Suprapubic skin (tissue), 4 donors: ENCODE results near the gene NTM. TPM values are rescaled to one million over a fixed set of nuclear protein-coding genes. Genes with fewer than 3 reads are reported as not detected.

Experiments used
- DNase-seq, 2 donors: peaks; one replicate each; pipeline ENCODE4 v3.0.0-alpha.2; 2019; ENCODE audit warnings: low spot score in 2 of 2
- H3K27ac ChIP-seq: fragments of 200-600 bp; sonication (generic); one replicate; pipeline ENCODE4 v1.5.1; 2019
- H3K27me3 ChIP-seq: fragments of 200-600 bp; sonication (generic); one replicate; pipeline ENCODE4 v1.5.1; 2019
- H3K36me3 ChIP-seq: fragments of 200-600 bp; sonication (generic); one replicate; pipeline ENCODE4 v1.5.1; 2019
- H3K4me1 ChIP-seq: fragments of 200-600 bp; sonication (generic); one replicate; pipeline ENCODE4 v1.5.1; 2019
- H3K4me3 ChIP-seq: fragments of 200-600 bp; sonication (generic); one replicate; pipeline ENCODE4 v1.5.1; 2019; ENCODE audit warnings: mild to moderate bottlenecking
- H3K9me3 ChIP-seq: fragments of 200-600 bp; sonication (generic); one replicate; pipeline ENCODE4 v1.5.1; 2019
- CTCF ChIP-seq, 2 donors: fragments of 200-600 bp in 1 of 2; fragments of 450-650 bp in 1 of 2; sonication (generic) in 1 of 2; IDR thresholded peaks; one replicate each; pipeline ENCODE4 v1.5.1; 2016 to 2019; ENCODE audit warnings: antibody characterized with exemption in 2 of 2, mild to moderate bottlenecking in 1 of 2, moderate library complexity in 1 of 2
- EP300 ChIP-seq: sonication (generic); formaldehyde crosslinking; IDR thresholded peaks from one replicate; pipeline ENCODE4 v1.6.1; 2017; ENCODE audit warnings: antibody characterized with exemption
- POLR2A ChIP-seq, 2 donors: fragments of 450-650 bp; IDR thresholded peaks; one replicate each; pipeline ENCODE4 v1.6.1; 2017; ENCODE audit warnings: antibody characterized with exemption in 2 of 2, mild to moderate bottlenecking in 2 of 2, moderate library complexity in 2 of 2
- POLR2AphosphoS5 ChIP-seq, 3 donors: sonication (generic); formaldehyde crosslinking; IDR thresholded peaks; one replicate each; pipeline ENCODE4 v1.6.1; 2017; ENCODE audit warnings: antibody characterized with exemption in 3 of 3
- WGBS: methylation state at CpG from one replicate; pipeline ENCODE4 v1.1.5; 2018; 5-methylcytosine and 5-hydroxymethylcytosine counted together
- total RNA-seq, 4 donors: library from RNA; depleted of rRNA; stranded (reverse); fragments of >200 nt; gene quantifications; one replicate each; pipeline ENCODE4 v1.1.0, GENCODE V29; 2016

Gene NTM
- total RNA-seq, 4 donors from 2014 or later: 0.19 to 19.1 (median 2.1) TPM

- TF ChIP-seq CTCF (IDR thresholded peaks at IDR 0.05) (no peak), POLR2AphosphoS5 (IDR thresholded peaks at IDR 0.05) (no peak)
- DNase-seq: no peak
- no peak overlapping the region for H3K4me3 ChIP-seq
- H3K27me3 ChIP-seq: peaks cover 19% of the 10 kb centered on the region
- H3K27ac ChIP-seq: no peak overlapping the region
- H3K9me3 ChIP-seq: no peaks in the 10 kb centered on the region
- 78% methylated on average over 6 of the region's 6 CpGs for WGBS
- no peaks in the 10 kb centered on the region for H3K4me1 ChIP-seq
- no peaks in the 10 kb centered on the region for H3K36me3 ChIP-seq
Observed at GRCh38 chr11:131463162-131463561, 92.7 kb downstream of the NTM start.

- no peak overlapping the region for H3K4me3 ChIP-seq
- no peaks in the 10 kb centered on the region for H3K36me3 ChIP-seq
- peaks cover 19% of the 10 kb centered on the region for H3K27me3 ChIP-seq
- no peak overlapping the region for H3K27ac ChIP-seq
- peaks cover 2% of the 10 kb centered on the region for H3K4me1 ChIP-seq
- no peak for TF ChIP-seq EP300
- no peak for TF ChIP-seq POLR2AphosphoS5 (IDR thresholded peaks at IDR 0.05)
- no peak for TF ChIP-seq CTCF (IDR thresholded peaks at IDR 0.05)
- TF ChIP-seq POLR2A (IDR thresholded peaks at IDR 0.05): no peak
- H3K9me3 ChIP-seq: no peaks in the 10 kb centered on the region
- WGBS: 22% methylated on average over 22 of the region's 23 CpGs
- DNase-seq: no peak
Observed at GRCh38 chr11:131463649-131464425, 93.4 kb downstream of the NTM start.

GRCh38 chr11:131464461-131464860 lies 94.0 kb downstream of the NTM start:
- no peak overlapping the region for H3K4me3 ChIP-seq
- H3K9me3 ChIP-seq: no peaks in the 10 kb centered on the region
- DNase-seq: no peak
- WGBS: 31% methylated on average over 9 of the region's 9 CpGs
- H3K27ac ChIP-seq: no peak overlapping the region
- H3K4me1 ChIP-seq: peaks cover 3% of the 10 kb centered on the region
- no peaks in the 10 kb centered on the region for H3K36me3 ChIP-seq
- TF ChIP-seq CTCF (IDR thresholded peaks at IDR 0.05) (no peak), POLR2AphosphoS5 (IDR thresholded peaks at IDR 0.05) (no peak), EP300 (no peak), POLR2A (IDR thresholded peaks at IDR 0.05) (no peak)
- H3K27me3 ChIP-seq: peaks cover 19% of the 10 kb centered on the region

- H3K4me3 ChIP-seq: no peak overlapping the region
Observed at GRCh38 chr11:131465039-131465438, 94.6 kb downstream of the NTM start.

GRCh38 chr11:131465746-131466145 lies 95.3 kb downstream of the NTM start:
- WGBS: 56% methylated on average over 4 of the region's 5 CpGs
- H3K4me3 ChIP-seq: no peak overlapping the region
- H3K27me3 ChIP-seq: peaks cover 23% of the 10 kb centered on the region
- H3K36me3 ChIP-seq: no peaks in the 10 kb centered on the region
- peaks cover 3% of the 10 kb centered on the region for H3K4me1 ChIP-seq
- DNase-seq: no peak
- TF ChIP-seq POLR2AphosphoS5 (IDR thresholded peaks at IDR 0.05): no peak
- no peak for TF ChIP-seq POLR2A (IDR thresholded peaks at IDR 0.05)
- TF ChIP-seq CTCF (IDR thresholded peaks at IDR 0.05): no peak
- TF ChIP-seq EP300: no peak
- no peak overlapping the region for H3K27ac ChIP-seq
- H3K9me3 ChIP-seq: no peaks in the 10 kb centered on the region

More at GRCh38 chr11:131465039-131465438, 94.6 kb downstream of the NTM start:
- no peak for DNase-seq
- no peak for TF ChIP-seq EP300
- TF ChIP-seq POLR2A (IDR thresholded peaks at IDR 0.05): no peak
- no peak for TF ChIP-seq POLR2AphosphoS5 (IDR thresholded peaks at IDR 0.05)
- H3K27me3 ChIP-seq: peaks cover 19% of the 10 kb centered on the region
- no peaks in the 10 kb centered on the region for H3K9me3 ChIP-seq
- H3K27ac ChIP-seq: no peak overlapping the region
- WGBS: 88% methylated on average over 4 of the region's 5 CpGs
- peaks cover 3% of the 10 kb centered on the region for H3K4me1 ChIP-seq
- H3K36me3 ChIP-seq: no peaks in the 10 kb centered on the region
